Stimulated activated CD8-positive, alpha-beta memory T cell treated with anti-CD3 and anti-CD28 coated beads, Interleukin-15, amount 100 ng/mL, for 4 hours (primary cell): ENCODE measurements around the gene PFKP.
"Not testable (repeated sequence)": the region's sequence is repeated elsewhere in the genome, so short reads cannot be mapped to it uniquely, and the experiment has no call there.

Source experiments
- DNase-seq, 2 donors: peaks; one replicate each; pipeline ENCODE4 v3.0.0-alpha.2; 2020; ENCODE audit warnings: low read depth in 2 of 2

The PFKP gene

GRCh38 chr10:3098689-3099088 is 31.3 kb downstream of the PFKP start:
- DNase-seq, result no peak

GRCh38 chr10:3099291-3100092 is 32.1 kb downstream of the PFKP start:
- no peak for DNase-seq

GRCh38 chr10:3100093-3100792 is 32.9 kb downstream of the PFKP start:
- no peak for DNase-seq

GRCh38 chr10:3100856-3101640 is 33.7 kb downstream of the PFKP start:
- no peak for DNase-seq

- DNase-seq, result no peak
Observed at GRCh38 chr10:3102720-3103427, 35.5 kb downstream of the PFKP start.

GRCh38 chr10:3103646-3104045 is 36.3 kb downstream of the PFKP start:
- DNase-seq, result no peak

GRCh38 chr10:3104251-3104918 is 37.0 kb downstream of the PFKP start:
- no peak for DNase-seq

- DNase-seq, result no peak
Observed at GRCh38 chr10:3105166-3105565, 37.8 kb downstream of the PFKP start.

- no peak for DNase-seq
Observed at GRCh38 chr10:3105905-3106304, 38.6 kb downstream of the PFKP start.

- DNase-seq, result not testable (repeated sequence)
Observed at GRCh38 chr10:3106328-3106727, 39.0 kb downstream of the PFKP start.

GRCh38 chr10:3106928-3107425 is 39.6 kb downstream of the PFKP start:
- no peak for DNase-seq

GRCh38 chr10:3107426-3107961 is 40.1 kb downstream of the PFKP start:
- DNase-seq, result no peak

GRCh38 chr10:3108033-3108432 is 40.7 kb downstream of the PFKP start:
- no peak for DNase-seq

- DNase-seq, result no peak
Observed at GRCh38 chr10:3108575-3109105, 41.3 kb downstream of the PFKP start.

- no peak for DNase-seq
Observed at GRCh38 chr10:3109196-3109595, 41.8 kb downstream of the PFKP start.

GRCh38 chr10:3109633-3110032 is 42.3 kb downstream of the PFKP start:
- no peak for DNase-seq

- DNase-seq, result no peak
Observed at GRCh38 chr10:3110782-3111620, 43.7 kb downstream of the PFKP start.

- no peak for DNase-seq
Observed at GRCh38 chr10:3111621-3112163, 44.3 kb downstream of the PFKP start.

- no peak for DNase-seq
Observed at GRCh38 chr10:3113343-3113720, 46.0 kb downstream of the PFKP start.
